Activated CD4-positive, alpha-beta T cell treated with anti-CD3 and anti-CD28 coated beads, Interleukin-2, amount 50 U/mL, for 48 hours (primary cell): ENCODE measurements around the gene GPR35.

Source experiments
- DNase-seq, 2 experiments: peaks; one replicate each; pipeline ENCODE4 v3.0.0-alpha.2; 2020

GPR35 gene

GRCh38 chr2:240589850-240590525, 35.3 kb upstream of the GPR35 start:
- DNase-seq = no peak

- no peak for DNase-seq
These were observed 34.6 kb upstream of the GPR35 start for GRCh38 chr2:240590681-240591111.

- no peak for DNase-seq
These were observed 34.1 kb upstream of the GPR35 start for GRCh38 chr2:240591226-240591625.

- no peak for DNase-seq
These were observed 33.5 kb upstream of the GPR35 start for GRCh38 chr2:240591784-240592183.

- DNase-seq = no peak
These were observed 32.1 kb upstream of the GPR35 start for GRCh38 chr2:240593026-240593702.

DNA sequence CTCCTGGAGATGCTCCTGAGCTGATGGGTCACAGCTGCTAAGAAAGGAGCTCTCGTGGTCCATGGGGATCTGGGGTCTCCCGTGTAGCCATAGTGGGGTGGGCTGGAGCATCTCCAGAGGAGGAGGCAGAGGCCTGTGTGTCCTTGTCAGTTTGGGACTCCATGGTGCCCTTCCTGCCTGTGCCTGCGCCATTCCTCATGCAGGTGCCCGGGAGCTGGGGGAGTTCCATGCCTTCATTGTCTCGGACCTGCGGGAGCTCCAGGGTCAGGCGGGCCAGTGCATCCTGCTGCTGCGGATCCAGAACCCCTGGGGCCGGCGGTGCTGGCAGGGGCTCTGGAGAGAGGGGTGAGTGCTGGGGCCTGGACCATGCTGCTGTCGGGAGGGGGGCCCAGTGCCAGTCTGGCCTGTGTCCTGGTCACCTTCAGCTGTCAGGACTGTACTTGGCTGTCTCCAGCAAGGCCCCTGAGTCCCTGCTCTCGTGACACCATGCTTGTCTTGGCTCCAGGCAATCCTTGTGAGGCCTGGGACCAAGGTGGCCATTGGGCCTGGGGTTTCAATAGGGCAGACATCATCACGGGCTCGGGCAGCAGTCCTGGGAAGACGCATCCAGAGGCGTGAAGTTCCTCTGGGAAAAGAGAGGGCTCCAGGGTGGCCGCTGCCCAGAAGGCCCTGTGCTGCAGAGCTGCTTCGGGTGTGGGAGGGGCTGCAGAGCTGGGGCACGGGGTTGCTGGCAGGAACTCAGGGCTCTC, 31.4 kb upstream of the GPR35 start:
- no peak for DNase-seq

- no peak for DNase-seq
These were observed 30.5 kb upstream of the GPR35 start for GRCh38 chr2:240594511-240595380.

- DNase-seq = peak; percentile 49
These were observed 29.8 kb upstream of the GPR35 start for GRCh38 chr2:240595381-240596079.

DNA sequence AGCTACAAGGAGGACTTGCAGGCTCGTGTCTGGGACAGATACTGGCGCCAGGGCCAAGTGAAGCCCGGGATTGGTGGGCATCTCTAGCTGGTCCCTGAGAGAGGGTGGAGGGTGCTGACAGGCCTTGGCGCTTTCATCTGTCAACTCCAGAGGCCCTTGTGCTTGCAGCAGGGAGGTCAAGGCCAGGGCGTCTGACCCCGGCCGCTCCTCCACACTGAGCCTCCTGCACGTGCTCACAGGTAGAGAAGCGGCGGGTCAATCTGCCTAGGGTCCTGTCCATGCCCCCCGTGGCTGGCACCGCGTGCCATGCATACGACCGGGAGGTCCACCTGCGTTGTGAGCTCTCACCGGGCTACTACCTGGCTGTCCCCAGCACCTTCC, 29.2 kb upstream of the GPR35 start:
- DNase-seq = no peak

DNA sequence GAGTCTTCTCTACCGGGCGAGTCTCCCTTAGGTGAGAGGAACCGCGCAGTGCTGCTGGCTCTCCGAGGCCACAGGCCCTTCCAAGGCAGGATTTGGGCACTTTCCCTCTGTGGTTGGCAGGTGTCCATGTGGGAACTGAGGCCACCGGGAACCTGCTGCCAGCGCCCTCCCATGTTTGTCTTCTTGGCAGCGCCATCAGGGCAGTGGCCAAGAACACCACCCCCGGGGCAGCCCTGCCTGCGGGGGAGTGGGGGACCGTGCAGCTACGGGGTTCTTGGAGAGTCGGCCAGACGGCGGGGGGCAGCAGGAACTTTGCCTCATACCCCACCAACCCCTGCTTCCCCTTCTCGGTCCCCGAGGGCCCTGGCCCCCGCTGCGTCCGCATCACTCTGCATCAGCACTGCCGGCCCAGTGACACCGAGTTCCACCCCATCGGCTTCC, 28.8 kb upstream of the GPR35 start:
- no peak for DNase-seq

- DNase-seq = no peak
These were observed 28.2 kb upstream of the GPR35 start for GRCh38 chr2:240597054-240597418.

GRCh38 chr2:240597419-240598181, 27.7 kb upstream of the GPR35 start:
- no peak for DNase-seq

DNA sequence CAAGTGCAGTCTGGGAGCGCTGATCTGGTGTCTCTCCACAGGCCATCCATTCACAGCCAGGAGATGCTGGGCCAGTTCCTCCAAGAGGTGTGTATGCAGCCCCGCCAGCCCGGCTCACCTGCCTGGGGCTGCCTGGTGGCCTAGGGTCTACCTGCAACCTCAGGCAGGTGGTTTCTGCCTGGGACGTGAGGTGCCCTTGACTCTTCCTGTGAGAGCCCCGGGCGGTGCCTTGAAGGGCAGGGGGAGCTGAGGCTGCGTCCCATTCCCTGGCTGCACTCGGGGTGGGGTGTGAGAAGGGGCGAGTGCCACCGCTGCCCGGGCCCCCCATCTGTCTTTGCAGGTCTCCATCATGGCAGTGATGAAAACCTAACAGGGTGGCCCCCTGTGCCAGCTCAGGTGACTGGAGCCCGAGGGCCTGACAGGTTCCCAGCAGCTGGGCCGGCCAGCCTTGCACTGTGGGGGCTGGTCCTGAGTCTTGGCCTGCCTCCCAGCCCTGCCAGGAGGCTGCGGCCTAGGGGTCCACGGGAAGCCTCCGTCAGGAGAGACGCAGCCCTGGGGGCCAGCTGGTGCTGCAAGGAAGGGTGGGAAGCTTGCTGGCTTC, 26.9 kb upstream of the GPR35 start:
- no peak for DNase-seq

- DNase-seq = no peak
These were observed 26.1 kb upstream of the GPR35 start for GRCh38 chr2:240599141-240599583.

DNA sequence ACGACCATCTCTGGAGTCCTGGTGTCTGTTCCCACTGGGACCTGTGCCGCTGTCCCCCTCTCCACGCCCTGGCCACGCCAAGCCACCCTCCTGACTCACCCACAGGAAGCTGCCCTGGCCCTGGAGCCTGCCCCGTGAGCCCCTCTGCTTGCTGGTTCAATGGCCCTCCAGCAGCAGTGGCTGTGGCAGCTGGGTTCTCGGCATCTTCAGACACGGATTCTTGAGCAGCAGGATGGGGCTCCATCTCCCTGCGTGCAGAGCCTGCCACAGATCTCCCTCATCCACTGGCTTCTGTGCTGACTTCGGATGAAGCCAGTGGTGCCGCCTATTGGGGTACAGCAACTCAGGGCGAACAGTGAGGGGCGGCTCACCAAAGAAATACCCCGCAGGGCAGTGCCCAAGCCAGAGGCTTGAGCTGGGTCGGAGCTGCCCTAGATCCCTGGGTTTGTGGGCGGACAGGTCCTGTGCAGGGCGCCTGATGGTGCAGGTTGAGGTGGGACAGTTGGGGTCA, 24.8 kb upstream of the GPR35 start:
- DNase-seq = no peak

- DNase-seq = no peak
These were observed 24.0 kb upstream of the GPR35 start for GRCh38 chr2:240601061-240601830.

- DNase-seq = no peak
These were observed 23.5 kb upstream of the GPR35 start for GRCh38 chr2:240601831-240602160.

- no peak for DNase-seq
These were observed 22.8 kb upstream of the GPR35 start for GRCh38 chr2:240602266-240603050.
